ENCODE results near the gene SLC12A7.

Gene SLC12A7

GRCh38 chr5:1014346-1014745, 97.5 kb downstream of the SLC12A7 start:
- DNase-seq = no peak

- no peak for DNase-seq
Observed at GRCh38 chr5:1013948-1014301, 97.9 kb downstream of the SLC12A7 start.

DNA sequence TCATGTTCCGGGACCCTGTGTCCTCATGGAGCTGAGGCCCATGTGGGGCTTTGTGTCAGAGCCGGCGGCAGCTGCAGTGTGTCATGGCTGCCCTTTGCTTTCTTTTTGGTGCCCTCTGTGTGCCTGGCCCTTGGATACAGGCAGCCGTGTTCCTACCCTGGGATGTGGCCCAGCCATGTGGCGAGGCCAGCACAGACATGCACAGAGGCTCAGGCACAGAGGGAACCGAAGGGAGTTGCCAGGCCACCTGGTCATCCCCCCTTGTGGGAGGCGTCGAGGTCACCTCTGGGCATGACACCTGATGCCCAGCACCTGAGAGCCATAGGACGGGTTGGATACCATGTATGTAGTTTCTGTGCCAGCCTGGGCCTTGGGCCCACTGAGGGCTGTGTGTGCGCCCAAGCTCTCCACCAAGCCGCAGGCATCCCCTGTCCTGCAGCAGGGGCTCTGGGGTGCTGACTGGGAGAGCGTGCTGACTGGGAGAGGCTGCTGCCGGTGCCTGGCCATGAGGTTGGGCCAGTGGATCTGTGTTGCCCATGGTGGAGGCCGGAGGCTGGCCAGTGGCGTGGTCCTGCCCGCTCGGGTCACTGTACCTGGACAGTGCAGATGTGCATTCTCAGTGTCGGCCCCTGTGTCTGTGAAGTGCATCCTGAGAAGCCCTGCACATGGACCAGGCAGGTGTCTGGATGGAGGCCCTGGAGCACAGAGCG, 98.5 kb downstream of the SLC12A7 start:
- DNase-seq = no peak

DNA sequence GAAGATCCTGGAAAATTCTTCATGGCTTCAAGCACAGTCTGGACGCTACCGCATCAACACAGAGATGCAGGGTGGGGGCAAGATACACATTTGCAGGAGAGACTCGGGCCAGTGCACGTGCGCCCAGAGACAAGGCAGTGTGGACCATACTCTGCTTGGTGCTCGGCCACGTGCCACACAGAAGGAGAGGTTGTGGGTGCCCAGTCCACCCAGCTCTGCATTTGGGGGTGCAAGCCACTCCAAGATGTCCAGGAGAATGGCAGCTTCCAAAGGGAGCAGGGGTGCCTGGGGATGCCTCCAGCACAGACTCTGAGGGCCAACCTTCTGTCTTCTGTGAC, 99.0 kb downstream of the SLC12A7 start:
- no peak for DNase-seq

DNA sequence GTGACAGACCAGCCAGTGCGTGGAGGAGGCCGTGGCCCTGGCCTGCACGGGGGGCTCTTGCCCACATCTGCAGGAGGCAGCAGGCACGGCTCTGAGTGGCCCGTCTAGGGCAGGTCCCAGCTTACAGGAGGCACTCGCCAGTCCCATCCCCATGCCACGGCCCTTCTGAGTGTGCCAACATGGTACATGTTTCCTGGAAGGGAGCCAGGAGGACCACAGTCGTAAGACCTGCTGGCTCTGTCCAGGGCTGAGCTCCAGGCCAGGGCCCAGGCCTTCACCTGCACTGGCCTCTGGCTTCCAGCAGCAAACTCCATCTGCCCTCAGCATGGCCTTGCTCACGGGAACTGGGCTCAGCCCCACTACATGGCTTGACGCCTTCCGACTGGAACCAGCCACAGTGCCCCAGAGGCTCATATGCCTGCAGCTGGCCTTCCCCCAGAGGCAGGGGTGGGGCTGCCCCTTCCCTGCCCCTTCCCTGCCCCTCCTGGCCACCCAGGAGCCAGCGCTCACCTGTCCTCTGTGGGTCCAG, 99.5 kb downstream of the SLC12A7 start:
- DNase-seq = no peak

DNA sequence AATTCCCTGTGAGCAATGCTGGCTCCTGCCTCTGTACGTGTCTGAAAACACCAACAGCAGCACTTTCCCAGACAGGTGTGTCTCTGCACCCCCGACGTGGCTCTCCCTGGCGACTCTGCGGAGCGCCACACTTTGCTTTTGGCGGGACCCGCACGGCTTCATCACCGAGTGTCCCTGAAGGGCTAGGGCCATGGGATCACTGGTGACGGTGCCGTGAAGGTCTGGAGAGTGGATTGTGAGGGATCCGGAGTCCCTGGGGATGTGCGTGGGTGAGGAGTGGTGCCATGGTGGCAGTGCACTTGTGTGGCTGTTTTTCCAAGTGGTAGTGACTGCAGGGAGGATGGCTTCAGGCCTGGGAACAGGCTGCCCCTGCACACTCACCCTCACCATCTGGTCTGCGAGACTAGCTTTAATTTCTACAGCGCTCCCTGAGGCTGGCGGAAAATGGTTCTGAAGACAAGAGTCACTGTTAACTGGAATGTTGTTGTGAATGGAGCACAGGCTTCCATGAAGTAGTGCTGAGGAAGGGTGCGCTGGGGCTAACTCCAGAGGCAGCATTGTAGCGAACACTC, 100.0 kb downstream of the SLC12A7 start:
- DNase-seq = no peak

- peak; percentile 60 for DNase-seq
Observed at GRCh38 chr5:1011226-1011631, 100.6 kb downstream of the SLC12A7 start.

- no peak for DNase-seq
Observed at GRCh38 chr5:1010641-1011046, 101.2 kb downstream of the SLC12A7 start.

- no peak for DNase-seq
Observed at GRCh38 chr5:1010181-1010510, 101.7 kb downstream of the SLC12A7 start.

DNA sequence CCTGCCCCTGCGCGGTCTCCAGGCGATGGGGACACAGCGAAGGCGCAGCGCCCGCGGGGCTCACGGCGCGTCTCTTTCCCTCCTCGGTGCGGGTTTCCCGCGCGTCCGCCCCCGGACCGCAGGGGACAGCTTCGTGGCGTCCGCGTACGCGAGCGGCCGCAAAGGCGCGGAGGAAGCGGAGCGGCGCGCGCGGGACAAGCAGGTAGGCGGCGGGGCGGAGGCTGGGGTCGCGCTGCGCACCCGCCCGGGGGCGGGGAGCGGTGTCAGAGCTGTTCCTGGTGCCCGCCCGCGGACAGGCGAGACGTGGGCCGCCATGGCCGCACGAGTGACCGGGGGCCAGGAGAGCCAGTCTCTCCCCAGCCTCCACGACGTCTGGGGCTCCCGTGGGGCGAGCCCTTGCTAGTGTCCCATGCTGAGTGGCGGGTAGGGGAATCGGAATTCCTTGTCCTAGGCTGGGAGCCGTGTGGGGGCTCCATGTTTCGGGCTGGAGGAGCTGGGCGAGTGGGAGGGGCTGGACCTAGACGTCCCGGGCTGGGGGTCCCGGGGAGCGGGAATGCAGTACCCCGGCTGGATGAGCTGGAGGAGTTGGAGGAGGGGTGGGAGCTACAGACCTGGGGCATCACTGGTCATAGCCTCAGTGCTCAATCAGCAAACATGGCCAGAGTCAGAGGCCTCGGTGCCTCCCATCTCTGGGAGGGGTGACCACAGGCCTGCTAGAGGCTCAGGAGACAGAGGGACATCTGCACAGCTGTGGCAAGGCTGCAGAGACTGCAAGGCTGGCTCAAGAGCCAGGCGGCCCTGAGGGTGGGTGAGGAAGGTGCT, 102.3 kb downstream of the SLC12A7 start:
- no peak for DNase-seq

GRCh38 chr5:1008451-1009358, 103.2 kb downstream of the SLC12A7 start, which contains the start of gene NKD2:
Gene NKD2, plus strand, starts transcription at chr5:1008802. Its CDS starts 256 bp downstream, at chr5:1009058.
- DNase-seq = peak; percentile 53

GRCh38 chr5:1007681-1008450, 104.0 kb downstream of the SLC12A7 start:
- peak; percentile 31 for DNase-seq

DNA sequence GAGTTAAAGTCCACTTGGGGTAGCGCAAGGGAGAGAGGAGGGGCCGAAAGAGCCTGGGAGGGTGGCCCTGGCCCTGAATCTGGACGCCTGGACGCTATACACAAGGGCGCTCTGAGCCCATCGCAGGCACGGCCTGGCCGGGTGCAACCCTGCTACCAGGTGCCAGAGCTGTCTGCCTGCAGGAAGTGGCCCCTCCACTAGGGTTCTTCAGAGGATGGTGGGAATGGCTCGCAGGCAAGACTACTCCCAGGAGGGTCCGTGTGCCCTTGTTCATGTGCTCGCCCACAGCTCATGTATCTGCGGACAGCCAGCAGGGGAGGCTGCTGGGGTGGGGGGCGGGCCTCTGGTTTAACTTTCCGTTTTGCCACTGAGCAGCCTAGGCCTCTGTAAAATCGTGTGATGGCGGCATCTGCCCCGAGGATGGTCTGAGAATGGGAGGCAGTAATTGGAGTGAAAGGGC, 104.6 kb downstream of the SLC12A7 start:
- no peak for DNase-seq

DNA sequence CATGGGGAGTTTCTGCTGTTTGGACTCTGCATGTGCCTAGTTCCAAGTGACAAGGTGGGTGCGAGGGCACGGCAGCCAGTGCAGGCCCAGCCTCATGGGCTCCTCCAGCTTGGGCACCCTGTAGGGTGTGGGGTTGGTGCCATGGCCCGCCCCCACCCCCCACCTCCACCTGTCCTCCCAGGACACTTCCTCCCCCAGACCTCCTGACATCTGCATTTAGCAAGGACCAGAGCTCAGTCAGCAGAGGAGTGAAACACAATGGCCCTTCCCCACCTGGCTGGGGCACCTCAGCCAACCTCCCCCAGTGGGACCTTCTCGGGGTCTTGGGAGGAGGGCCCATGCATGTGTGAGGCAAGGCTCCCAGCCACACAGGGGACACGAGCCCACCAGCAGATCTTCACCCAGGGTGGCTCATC, 105.2 kb downstream of the SLC12A7 start:
- no peak for DNase-seq

DNA sequence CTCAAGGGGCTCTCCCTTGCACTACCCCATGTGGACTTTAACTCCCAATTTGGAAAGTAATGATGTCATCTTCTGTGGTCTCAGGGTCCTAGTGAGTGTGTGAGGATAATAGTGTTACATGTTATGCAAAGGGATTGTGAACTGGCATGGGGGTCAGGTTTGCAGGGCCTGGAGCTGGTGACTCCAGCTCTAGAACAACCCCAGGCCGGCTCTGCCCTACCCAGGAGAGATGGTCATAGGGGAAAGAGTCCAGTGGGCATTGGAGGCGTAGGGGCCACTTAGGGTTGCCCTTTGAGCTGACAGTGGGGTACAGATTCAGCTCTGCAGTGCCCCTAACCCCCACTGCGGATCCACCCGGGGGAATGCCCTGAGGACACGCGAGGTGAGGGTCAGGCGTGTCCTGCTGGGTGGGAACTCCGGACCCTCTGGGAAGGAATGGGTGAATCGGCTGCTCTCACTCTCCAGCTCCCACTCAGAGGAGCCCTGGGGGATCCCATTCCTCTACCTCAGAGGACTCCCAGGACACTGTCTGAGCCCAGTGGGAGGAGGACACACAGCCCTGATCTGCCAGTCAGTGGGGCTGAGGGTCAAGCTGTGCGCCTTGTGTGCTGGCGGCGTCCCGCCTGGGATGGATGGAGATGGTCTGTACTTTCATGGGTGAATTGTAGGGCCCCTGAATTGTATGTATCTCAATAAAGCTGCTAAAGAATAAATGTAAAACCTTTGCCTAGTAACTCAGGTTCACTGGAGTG, 105.8 kb downstream of the SLC12A7 start:
- no peak for DNase-seq

GRCh38 chr5:1005249-1005851, 106.5 kb downstream of the SLC12A7 start:
- DNase-seq = no peak

DNA sequence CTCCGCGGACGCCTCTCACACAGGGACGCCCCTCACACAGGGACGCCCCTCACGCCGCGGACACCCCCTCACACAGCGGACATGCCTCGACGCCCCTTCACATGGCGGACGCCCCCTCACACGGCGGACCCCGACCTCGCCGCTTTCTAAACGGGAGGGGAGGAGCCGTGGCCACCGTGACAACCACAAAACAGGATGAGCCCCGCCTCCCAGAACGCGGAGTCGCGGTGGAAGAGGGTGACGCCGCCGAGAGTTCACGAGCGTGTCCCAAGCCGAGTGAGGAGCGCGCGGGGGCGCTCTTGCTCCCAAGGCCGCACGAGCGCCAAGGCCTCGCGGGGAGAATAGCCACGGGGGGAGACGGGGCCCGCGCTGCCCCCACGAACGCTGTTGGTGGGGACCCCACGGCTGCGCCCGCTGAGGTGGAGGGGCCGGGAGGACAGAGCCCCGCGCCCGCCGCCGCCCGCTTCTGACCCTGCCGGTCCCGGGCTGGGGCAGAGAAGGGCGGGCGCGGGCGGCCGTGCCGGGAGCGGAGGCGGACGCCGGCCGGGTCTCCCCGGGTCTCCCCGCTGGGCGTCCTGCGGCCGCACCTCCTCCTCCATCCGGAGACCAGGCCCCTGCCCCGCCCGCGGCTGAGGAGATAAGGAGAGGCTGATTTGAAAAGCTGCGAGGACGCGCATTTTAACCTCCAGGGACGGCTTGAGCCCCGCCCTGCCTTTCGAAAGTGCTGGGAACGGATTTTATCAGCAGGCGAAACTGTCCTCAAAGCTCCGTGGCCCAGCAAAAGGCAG, 107.2 kb downstream of the SLC12A7 start:
- DNase-seq = peak; percentile 81

DNA sequence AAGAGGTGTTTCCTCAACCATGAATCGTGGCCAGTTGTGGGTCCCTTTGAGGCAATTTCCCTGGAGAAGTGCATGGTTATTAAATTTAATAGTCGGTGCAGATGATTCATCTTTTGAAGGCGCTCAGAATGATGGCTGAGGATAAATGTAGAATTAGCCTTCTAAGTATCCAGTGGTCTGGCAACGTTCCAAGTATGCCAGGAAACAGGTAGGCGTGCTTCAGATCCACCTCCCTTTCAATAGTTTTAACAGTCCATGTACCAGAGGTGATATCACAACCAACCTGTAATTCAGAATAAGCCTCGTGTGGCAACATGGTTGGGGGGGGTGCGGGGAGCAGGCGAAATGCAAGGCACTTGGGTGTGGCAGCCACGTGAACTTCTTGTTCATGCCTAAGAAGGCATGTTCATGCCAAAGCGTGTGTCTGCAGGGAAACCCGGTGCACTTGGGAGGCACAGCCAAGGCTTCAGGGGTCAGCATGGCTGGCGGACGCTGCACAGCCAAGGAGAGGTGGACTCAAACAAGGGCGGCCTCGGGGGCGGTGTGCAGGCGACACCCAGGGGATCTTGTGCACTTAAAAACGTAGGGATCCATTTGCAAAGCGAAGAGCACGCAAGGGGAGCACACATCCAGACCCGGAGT, 108.4 kb downstream of the SLC12A7 start:
- peak; percentile 44 for DNase-seq

DNA sequence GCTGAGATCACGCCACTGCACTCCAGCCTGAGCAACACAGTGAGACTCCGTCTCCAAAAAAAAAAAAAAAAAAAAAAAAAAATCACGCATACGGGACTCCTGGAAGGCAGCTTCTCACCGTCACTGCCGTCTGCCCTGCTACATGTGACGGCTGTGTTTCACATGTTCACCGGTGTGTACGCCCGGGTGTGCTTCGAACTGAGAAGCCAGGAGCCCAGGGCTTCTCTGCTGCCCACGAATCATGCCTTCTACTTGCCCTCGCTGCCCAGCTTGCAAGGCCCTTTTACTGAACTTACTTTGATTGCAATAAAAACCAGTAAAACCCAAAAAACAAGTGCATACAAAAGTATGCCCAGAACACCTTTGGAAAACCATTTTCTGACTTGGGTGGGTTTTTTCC, 109.0 kb downstream of the SLC12A7 start:
- no peak for DNase-seq

- DNase-seq = no peak
Observed at GRCh38 chr5:1002271-1002546, 109.7 kb downstream of the SLC12A7 start.

All from hematopoietic multipotent progenitor cell treated with erythropoietin and hydrocortisone succinate and interleukin-3 and kit ligand, for 6 days (in vitro differentiated cells).